22Rv1 (cell line): ENCODE results near the gene AFM.

Experiments used
- ZFX ChIP-seq: fragments of 450-650 bp; IDR thresholded peaks from 2 replicates; pipeline ENCODE4 v1.6.1; 2017; ENCODE audit warnings: antibody characterized with exemption, borderline replicate concordance
- TF ChIP-seq, protein P1 (sequence below): fragments of 450-650 bp; IDR thresholded peaks from 2 replicates; pipeline ENCODE4 v1.5.1; 2017; ENCODE audit warnings: mild to moderate bottlenecking

DNA sequence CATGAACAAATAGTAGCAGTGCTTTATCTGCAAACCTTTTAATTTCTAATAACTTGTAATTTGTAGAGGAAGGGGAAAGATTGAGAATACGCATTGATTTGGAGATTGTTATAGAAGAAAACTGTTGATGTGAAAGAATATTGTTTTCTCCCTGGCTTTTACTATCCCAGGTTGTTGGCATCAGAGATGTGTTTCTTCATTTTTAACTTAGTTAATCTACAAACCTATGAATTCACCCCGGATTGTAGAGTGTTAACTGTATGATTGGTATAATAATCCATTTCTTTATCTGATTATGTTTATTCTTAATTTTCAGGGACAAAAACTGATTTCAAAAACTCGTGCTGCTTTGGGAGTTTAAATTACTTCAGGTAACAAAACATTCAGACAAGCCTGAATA, 26.6 kb upstream of the AFM start:
- TF ChIP-seq, protein P1, sequence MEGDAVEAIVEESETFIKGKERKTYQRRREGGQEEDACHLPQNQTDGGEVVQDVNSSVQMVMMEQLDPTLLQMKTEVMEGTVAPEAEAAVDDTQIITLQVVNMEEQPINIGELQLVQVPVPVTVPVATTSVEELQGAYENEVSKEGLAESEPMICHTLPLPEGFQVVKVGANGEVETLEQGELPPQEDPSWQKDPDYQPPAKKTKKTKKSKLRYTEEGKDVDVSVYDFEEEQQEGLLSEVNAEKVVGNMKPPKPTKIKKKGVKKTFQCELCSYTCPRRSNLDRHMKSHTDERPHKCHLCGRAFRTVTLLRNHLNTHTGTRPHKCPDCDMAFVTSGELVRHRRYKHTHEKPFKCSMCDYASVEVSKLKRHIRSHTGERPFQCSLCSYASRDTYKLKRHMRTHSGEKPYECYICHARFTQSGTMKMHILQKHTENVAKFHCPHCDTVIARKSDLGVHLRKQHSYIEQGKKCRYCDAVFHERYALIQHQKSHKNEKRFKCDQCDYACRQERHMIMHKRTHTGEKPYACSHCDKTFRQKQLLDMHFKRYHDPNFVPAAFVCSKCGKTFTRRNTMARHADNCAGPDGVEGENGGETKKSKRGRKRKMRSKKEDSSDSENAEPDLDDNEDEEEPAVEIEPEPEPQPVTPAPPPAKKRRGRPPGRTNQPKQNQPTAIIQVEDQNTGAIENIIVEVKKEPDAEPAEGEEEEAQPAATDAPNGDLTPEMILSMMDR: no peak
- no peak for TF ChIP-seq ZFX
